ENCODE data around the gene PCIF1. TPM values are rescaled to one million over a fixed set of nuclear protein-coding genes. Genes with fewer than 3 reads are reported as not detected.

PCIF1 gene
- 10 to 100 TPM; 20.7 to 39.2 (median 24.8) TPM for total RNA-seq

- no peak for TF ChIP-seq CTCF (IDR thresholded peaks at IDR 0.05; ENCODE audit: low read depth)
Observed at GRCh38 chr20:45934586-45935415, at the start of gene PCIF1. PCIF1 (plus strand) TSS chr20:45934683; CDS start chr20:45939000, 4,317 bp downstream.

- no peak for TF ChIP-seq CTCF (IDR thresholded peaks at IDR 0.05; ENCODE audit: low read depth)
Observed at GRCh38 chr20:45886590-45887345, 47.7 kb upstream of the PCIF1 start.

DNA sequence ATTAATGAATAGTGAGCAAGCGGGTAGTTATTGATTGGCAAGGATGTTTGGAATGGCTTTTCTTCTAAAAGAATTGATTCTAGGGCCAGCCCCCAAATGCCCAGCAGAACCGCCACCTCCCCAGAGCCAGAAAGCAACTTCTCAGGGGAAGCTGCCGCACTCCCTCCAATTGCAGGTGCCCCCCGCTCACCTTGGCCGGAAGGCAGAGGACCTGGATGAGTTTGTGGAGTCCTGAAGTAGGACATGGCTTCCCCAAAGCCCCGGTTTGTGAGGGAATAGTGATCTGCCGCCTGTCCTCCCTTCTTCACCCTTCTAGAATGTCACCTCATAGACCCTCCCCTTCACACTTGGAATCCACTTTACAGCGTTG lies 47.2 kb upstream of the PCIF1 start, which contains the start of gene SPATA25:
SPATA25 (minus strand) TSS at position 277 of the 370 bp plus-strand sequence; CDS start at position 245, 32 bp downstream.
- TF ChIP-seq CTCF (IDR thresholded peaks at IDR 0.05; ENCODE audit: low read depth) = no peak

- no peak for TF ChIP-seq CTCF (IDR thresholded peaks at IDR 0.05; ENCODE audit: low read depth)
Observed at GRCh38 chr20:45888681-45889080, 45.8 kb upstream of the PCIF1 start.

DNA sequence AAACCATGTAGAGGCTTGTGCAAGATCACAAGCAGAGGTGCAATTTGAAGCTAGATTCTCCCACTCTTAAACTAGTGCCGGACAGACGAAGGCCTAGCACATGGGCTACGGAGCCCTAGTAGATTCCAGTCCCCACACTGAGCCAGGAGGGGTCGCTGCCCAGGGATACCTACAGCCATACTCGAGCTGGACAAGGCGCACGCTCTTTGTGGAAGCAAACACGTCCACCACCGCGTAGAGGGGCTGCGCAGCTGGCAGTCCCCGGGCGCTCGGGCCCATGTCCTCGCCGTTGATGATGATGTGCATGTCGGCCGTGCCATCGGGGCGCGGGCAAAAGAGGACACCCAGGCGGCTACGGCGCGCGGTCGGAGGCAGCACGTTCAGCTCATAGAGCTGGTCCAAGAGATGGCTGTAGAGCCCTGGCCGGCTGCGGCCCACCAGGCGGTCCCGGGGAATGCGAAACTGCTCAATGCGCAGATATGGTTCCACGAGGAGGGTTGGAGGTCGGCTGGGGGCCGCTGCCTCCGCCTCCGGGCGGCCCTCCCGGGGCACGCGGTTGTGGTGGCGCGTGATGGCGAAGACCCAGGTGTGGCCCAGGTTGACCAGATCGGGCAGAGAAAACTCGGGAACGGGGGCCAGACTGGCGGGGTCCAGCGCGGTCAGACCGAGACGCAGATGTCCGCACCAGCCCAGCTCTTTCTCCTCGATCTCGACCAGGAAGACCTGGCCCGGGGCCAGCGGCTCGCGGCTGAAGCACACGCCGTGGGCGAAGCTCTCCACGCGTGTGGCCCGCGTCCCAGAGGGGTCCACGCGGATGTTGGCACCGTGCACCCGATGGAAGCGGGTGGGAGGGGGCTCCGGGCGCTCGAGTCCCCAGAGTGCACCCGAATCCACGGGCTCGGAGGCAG lies 44.2 kb upstream of the PCIF1 start:
- no peak for TF ChIP-seq CTCF (IDR thresholded peaks at IDR 0.05; ENCODE audit: low read depth)

- TF ChIP-seq CTCF (IDR thresholded peaks at IDR 0.05; ENCODE audit: low read depth) = no peak
Observed at GRCh38 chr20:45890985-45891983, 43.2 kb upstream of the PCIF1 start, which contains the start of the genes CTSA and NEURL2. CTSA (plus strand) TSS chr20:45891335; CDS start chr20:45891569, 234 bp downstream. NEURL2 (minus strand) TSS chr20:45891208; CDS start chr20:45890991, 217 bp downstream.
